HepG2 (cell line): ENCODE data around the gene ST3GAL2. TPM values are rescaled to one million over a fixed set of nuclear protein-coding genes. Genes with fewer than 3 reads are reported as not detected.

Source experiments
- ATF7-NPFF ChIP-seq: sonication (generic); formaldehyde crosslinking; IDR thresholded peaks from 2 replicates; pipeline ENCODE4 v1.8.1; 2023; ENCODE audit warnings: mild to moderate bottlenecking, low read depth, missing genetic modification reagents, moderate library complexity
- CREM ChIP-seq, 2 experiments: sonication (generic) in 1 of 2; formaldehyde crosslinking in 1 of 2; IDR thresholded peaks; 2 replicates each; pipeline versions ENCODE4 v1.4.0 to v1.6.1; 2016 to 2020; ENCODE audit warnings: antibody characterized with exemption in 1 of 2, mild to moderate bottlenecking in 1 of 2, missing genetic modification reagents in 1 of 2
- HMG20B ChIP-seq: conservative IDR thresholded peaks from 2 replicates; pipeline ENCODE4 v1.6.1; 2016; ENCODE audit warnings: missing genetic modification reagents, missing compliant biosample characterization
- HMGXB3 ChIP-seq: sonication (generic); formaldehyde crosslinking; IDR thresholded peaks from 2 replicates; pipeline ENCODE4 v1.4.0; 2020; ENCODE audit warnings: missing genetic modification reagents, borderline replicate concordance
- IRF9 ChIP-seq: sonication (generic); formaldehyde crosslinking; IDR thresholded peaks from 2 replicates; pipeline ENCODE4 v1.8.0; 2022; ENCODE audit warnings: missing genetic modification reagents, mild to moderate bottlenecking, borderline replicate concordance
- NFKB2 ChIP-seq: sonication (generic); formaldehyde crosslinking; IDR thresholded peaks from 2 replicates; pipeline ENCODE4 v1.4.0; 2020; ENCODE audit warnings: missing genetic modification reagents, borderline replicate concordance
- PLRG1 ChIP-seq: fragments of 450-650 bp; conservative IDR thresholded peaks from 2 replicates; pipeline ENCODE4 v1.6.1; 2016
- POLR2AphosphoS2 ChIP-seq: IDR thresholded peaks from 2 replicates; pipeline ENCODE4 v1.6.1; 2011; ENCODE audit warnings: low read depth, low read length, improper control_type of control experiment
- RXRB ChIP-seq: IDR thresholded peaks from 2 replicates; pipeline ENCODE4 v1.6.1; 2016; ENCODE audit warnings: borderline replicate concordance, missing genetic modification reagents, missing compliant biosample characterization
- TAF15 ChIP-seq: fragments of 200-400 bp; formaldehyde crosslinking; IDR thresholded peaks from one replicate; pipeline ENCODE4 v1.6.1; 2018; ENCODE audit warnings: mild to moderate bottlenecking, low read depth, low read length; ENCODE audit not compliant: poor library complexity, severe bottlenecking
- USF2 ChIP-seq, 2 experiments: sonication (generic) in 1 of 2; formaldehyde crosslinking in 1 of 2; IDR thresholded peaks; 2 replicates each; pipeline versions ENCODE4 v1.5.1 to v1.6.1; 2011 to 2020; ENCODE audit warnings: borderline replicate concordance in 1 of 2, low read depth in 1 of 2, low read length in 1 of 2, mild to moderate bottlenecking in 1 of 2, missing genetic modification reagents in 1 of 2, moderate library complexity in 1 of 2
- YY1 ChIP-seq: IDR thresholded peaks from 2 replicates; pipeline ENCODE4 v1.6.1; 2011; ENCODE audit warnings: low read length, low read depth, moderate library complexity, mild to moderate bottlenecking; ENCODE audit not compliant: insufficient read depth, insufficient replicate concordance
- ZMYM3 ChIP-seq: sonication (generic); formaldehyde crosslinking; IDR thresholded peaks from 2 replicates; pipeline ENCODE4 v1.5.1; 2020; ENCODE audit warnings: mild to moderate bottlenecking, missing genetic modification reagents
- ZNF224 ChIP-seq: sonication (generic); formaldehyde crosslinking; IDR thresholded peaks from 2 replicates; pipeline ENCODE4 v1.5.0; 2020; ENCODE audit warnings: mild to moderate bottlenecking, missing genetic modification reagents
- ZNF749 ChIP-seq: sonication (generic); formaldehyde crosslinking; IDR thresholded peaks from 2 replicates; pipeline ENCODE4 v1.8.0; 2022; ENCODE audit warnings: mild to moderate bottlenecking, missing genetic modification reagents, moderate library complexity, borderline replicate concordance
- polyA plus RNA-seq, 8 experiments: library from polyadenylated mRNA; depleted of rRNA in 3 of 8; stranded (reverse) in 7 of 8; unstranded in 1 of 8; fragments of >200 nt; fragmentation: Illumina TruSeq in 4 of 8; extraction: Trizol in 4 of 8; gene quantifications; 2 replicates each; pipeline versions ENCODE4 v1.2.1 to v1.2.3, GENCODE V29; 2011 to 2016; ENCODE audit warnings: low read depth in 4 of 8, missing spikeins in 1 of 8, mixed read lengths in 1 of 8; ENCODE audit not compliant: insufficient read depth in 1 of 8
- total RNA-seq, 5 experiments: library from RNA; depleted of rRNA; stranded (reverse); fragments of >200 nt; fragmentation: Illumina TruSeq; extraction: Trizol; gene quantifications; 2 replicates each; pipeline ENCODE4 v1.2.3, GENCODE V29; 2016; ENCODE audit warnings: low read depth in 1 of 5
- TF ChIP-seq, protein P1 (sequence below): IDR thresholded peaks from 2 replicates; pipeline ENCODE4 v1.6.1; 2012; ENCODE audit warnings: low read length, improper control_type of control experiment

ST3GAL2 gene
- total and polyA plus RNA-seq, 2 of the 13 experiments (the other 11 are each of a cell fraction or from before 2014, with no cell fraction given): 16.3 to 24.9 TPM

DNA sequence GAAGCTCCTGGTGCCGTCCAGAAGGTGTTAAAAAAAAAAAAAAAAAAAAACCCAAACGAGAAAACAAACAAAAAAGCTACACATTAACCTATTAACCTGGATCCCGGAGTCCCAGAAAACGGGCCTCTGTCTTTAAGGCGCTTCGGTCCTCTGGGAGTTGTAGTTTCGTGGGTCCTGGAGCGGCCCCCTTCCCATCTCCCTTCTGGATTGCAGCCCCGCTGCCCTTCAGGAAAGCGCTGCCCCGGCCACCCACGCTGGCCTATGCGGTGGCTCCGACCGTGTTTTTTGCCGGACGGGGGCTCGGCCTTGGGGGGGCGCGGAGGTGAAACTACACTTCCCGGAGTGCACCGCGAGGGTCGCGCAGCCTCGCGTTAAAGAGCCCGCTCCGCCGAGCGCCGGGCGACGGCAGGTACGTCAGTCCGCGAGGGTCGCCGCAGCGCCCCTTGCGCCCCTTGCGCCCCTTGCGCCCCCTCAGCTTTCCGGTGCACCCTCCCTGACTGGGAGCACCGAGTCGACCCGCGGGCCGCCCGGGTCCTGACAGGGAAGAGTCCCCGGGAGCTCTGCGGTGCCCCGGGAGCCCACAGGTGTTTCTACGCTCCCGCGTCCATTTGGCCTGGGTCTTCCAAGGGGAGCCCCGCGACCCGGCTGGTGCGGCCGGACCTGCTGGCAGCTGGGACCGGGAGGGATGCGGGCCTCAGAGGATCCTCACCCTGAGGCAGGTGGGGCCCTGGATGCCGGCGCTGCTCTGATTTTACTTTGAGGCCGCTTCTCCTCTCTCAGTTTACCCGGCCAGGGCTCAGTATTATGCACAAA, 15.5 kb upstream of the ST3GAL2 start, which contains the start of gene FCSK (continued):
- no peak for TF ChIP-seq TAF15
- TF ChIP-seq, protein P1, sequence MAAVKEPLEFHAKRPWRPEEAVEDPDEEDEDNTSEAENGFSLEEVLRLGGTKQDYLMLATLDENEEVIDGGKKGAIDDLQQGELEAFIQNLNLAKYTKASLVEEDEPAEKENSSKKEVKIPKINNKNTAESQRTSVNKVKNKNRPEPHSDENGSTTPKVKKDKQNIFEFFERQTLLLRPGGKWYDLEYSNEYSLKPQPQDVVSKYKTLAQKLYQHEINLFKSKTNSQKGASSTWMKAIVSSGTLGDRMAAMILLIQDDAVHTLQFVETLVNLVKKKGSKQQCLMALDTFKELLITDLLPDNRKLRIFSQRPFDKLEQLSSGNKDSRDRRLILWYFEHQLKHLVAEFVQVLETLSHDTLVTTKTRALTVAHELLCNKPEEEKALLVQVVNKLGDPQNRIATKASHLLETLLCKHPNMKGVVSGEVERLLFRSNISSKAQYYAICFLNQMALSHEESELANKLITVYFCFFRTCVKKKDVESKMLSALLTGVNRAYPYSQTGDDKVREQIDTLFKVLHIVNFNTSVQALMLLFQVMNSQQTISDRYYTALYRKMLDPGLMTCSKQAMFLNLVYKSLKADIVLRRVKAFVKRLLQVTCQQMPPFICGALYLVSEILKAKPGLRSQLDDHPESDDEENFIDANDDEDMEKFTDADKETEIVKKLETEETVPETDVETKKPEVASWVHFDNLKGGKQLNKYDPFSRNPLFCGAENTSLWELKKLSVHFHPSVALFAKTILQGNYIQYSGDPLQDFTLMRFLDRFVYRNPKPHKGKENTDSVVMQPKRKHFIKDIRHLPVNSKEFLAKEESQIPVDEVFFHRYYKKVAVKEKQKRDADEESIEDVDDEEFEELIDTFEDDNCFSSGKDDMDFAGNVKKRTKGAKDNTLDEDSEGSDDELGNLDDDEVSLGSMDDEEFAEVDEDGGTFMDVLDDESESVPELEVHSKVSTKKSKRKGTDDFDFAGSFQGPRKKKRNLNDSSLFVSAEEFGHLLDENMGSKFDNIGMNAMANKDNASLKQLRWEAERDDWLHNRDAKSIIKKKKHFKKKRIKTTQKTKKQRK: no peak
- TF ChIP-seq USF2 (IDR thresholded peaks at IDR 0.05; ENCODE audit: low read depth, low read length): no peak
- TF ChIP-seq USF2 (CRISPR knock-in tag; IDR thresholded peaks at IDR 0.05; ENCODE audit: borderline replicate concordance): peak; percentile 3; the same call in 1 of the 2 replicates
- no peak for TF ChIP-seq POLR2AphosphoS2
- 0 out of 2 replicates have a peak, but pooled peaks have one; percentile 65 for TF ChIP-seq ZNF749 (CRISPR knock-in tag)
- peak; percentile 49; the same call in 1 of the 2 replicates for TF ChIP-seq HMGXB3
- TF ChIP-seq ATF7-NPFF (CRISPR knock-in tag): peak; percentile 73; the same call in 1 of the 2 replicates
- TF ChIP-seq YY1: peak; percentile 67
- no peak for TF ChIP-seq PLRG1
- TF ChIP-seq ZMYM3 (CRISPR knock-in tag): peak; percentile 70
- peak; percentile 92 for TF ChIP-seq CREM (IDR thresholded peaks at IDR 0.05)
- no peak for TF ChIP-seq CREM (CRISPR knock-in tag; IDR thresholded peaks at IDR 0.05)
- TF ChIP-seq IRF9 (CRISPR knock-in tag): no peak; the same call in 1 of the 2 replicates
- TF ChIP-seq RXRB (CRISPR knock-in tag): peak; percentile 76
- TF ChIP-seq NFKB2 (CRISPR knock-in tag): peak; percentile 96
- TF ChIP-seq HMG20B (CRISPR knock-in tag): no peak
- TF ChIP-seq ZNF224: peak; percentile 82
